NCI-H460 (cell line): Measurements from ENCODE around the gene GGA2. TPM values are rescaled to one million over a fixed set of nuclear protein-coding genes. Genes with fewer than 3 reads are reported as not detected.
"Not testable (repeated sequence)": the region's sequence is repeated elsewhere in the genome, so short reads cannot be mapped to it uniquely, and the experiment has no call there.

Experiments
- DNase-seq: peaks from one replicate; pipeline ENCODE4 v3.0.0-alpha.2; 2016; ENCODE audit warnings: low read depth; ENCODE audit errors: extremely low read depth
- total RNA-seq: library from RNA; depleted of rRNA; stranded (reverse); fragments of >200 nt; shearing (Covaris generic); gene quantifications from 2 replicates; pipeline ENCODE4 v1.2.3, GENCODE V29; 2014

The GGA2 gene
- total RNA-seq, 1 experiment from 2014 or later: 17.1 TPM

DNA sequence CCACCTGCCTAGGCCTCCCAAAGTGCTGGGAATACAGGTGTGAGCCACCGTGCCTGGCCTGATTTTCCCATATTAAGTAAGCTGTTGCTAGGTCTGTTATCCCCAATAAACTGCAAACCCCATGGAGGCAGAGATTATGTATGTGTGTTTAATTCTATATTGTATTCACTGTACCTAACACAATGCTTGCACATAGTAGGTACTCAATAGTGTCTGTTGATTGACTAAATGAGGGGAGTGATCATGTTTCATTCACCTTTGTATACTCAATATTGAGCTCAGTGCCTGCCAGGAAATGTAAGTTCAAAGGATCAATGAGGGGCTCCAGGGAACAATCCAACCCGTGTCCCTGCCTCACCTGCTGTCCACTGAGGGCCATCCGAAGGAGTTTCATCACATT is 14.6 kb upstream of the GGA2 start:
- DNase-seq: no peak

DNA sequence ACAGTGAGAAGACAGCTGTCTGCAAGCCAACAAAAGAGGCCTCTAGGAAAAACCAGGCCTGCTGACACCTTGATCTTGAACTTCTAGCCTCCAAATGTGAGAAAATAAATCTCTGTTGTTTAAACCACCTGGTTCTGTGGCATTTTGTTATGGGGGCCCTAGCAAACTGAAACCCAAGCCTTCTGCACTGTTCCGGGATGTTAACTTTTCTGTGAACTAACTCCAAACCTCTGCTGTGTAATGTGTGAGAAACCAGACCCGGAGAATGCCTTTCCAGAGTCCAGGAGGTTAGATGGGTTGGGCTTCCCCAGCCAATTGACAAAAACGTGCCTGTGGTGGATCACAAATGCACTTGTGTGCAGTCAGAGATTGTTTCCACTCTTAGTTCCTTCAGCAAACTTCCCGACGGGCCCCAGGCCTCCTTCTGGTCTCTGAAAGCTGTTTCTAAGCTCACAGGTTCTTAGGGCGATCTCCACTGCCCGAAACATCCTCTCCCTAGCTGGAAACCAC is 13.6 kb upstream of the GGA2 start:
- DNase-seq: no peak

DNA sequence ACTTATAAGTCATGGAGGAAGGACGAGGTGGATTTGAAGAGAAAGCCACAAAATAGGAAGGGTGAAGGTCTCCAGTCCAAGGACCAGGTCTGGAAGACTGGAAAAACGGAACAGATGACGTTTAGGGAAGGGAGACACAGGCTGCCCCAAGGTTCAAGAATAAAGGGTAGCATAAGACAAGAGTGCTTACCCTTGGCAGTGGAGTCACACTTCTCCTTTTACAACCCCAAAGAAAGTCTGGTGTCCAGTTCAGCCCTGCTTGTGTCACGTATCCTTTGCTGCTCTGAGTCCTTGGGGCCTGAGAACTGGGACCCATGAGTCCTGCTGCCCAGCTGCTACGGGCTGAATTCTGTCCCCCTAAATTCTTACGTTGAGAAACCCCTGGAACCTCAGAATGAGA is 13.0 kb upstream of the GGA2 start:
- no peak for DNase-seq

DNA sequence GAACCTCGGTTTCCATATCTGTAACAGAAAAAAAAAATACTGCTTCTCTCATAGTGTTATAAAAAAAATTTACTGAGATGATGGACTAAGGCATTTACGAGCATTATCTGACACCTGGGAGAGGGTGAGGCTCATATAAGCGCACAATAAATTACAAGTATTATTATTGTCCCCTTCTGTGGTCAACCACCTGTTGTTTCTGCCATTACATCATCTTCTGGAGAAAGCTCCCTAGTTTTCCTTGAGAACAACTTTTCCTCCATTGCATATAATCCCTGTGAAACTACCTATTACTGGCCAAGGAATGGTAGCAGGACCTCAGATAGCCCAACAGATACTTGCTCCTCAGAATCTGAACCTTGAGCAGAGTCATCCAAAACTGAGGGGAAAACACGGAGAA is 11.7 kb upstream of the GGA2 start:
- no peak for DNase-seq

DNA sequence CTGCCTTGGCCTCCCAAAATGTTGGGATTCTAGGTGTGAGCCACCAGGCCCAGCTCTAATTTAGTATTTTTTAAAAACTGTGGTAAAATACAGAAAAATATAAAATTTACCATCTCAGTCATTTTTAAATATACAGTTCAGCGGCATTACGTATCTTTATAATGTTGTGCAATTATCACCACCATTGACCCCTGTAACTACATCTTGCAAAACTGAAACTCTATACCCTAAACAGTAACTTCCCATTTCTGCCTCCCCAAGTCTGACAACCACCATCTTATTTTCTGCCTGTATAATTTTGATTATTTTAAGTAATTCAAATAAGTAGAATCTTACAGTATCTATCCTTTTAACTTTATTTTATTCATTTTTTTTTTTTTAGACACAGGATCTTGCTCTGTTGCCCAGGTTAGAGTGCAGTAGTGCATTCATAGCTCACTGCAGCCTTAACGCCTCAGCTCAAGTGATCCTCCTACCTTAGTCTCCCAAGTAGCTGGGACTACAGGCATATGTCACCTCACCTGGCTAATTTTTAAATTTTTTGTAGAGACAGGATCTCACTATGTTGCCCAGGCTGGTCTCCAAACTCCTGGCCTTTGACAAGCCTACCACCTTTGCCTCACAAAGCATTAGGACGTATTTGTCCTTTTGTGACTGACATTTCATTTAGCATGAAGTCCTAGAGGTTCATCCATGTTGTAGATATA is 10.9 kb upstream of the GGA2 start:
- DNase-seq: no peak

DNA sequence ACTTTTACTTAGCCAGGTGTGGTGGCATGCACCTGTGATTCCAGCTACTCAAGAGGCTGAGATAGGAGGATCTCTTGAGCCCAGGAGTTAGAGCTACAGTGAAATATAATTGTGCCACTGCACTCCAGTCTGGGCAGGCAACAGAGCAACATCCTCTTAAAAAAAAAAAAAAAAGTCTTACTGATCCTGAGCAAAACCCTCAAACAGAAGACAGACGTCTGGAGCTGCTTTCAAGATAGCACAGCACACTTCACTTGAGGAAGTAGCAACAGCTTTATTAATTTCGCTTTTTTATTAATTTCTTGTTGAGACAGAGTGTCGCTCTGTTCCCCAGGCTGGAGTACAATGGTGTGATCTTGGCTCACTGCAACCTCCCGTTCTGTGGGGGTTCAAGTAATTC is 10.2 kb upstream of the GGA2 start:
- DNase-seq: no peak

DNA sequence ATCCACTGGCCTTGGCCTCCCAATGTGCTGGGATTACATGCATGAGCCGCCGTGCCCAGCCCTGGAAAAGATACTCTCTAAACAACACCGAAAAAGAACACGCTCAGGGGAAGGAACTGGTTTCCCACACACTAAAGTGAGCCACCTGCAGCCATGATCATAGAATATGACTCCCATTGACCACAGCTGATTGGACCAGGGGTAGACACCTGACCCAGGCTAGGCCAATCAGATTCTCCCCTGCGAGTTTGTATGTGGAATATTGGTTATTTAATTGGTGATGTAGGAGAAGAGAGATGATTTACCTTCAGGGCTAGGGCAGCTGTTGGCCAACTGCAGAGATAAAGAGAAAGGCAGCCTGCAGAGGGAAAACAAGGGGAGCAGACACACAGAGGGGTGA is 9.0 kb upstream of the GGA2 start:
- no peak for DNase-seq

DNA sequence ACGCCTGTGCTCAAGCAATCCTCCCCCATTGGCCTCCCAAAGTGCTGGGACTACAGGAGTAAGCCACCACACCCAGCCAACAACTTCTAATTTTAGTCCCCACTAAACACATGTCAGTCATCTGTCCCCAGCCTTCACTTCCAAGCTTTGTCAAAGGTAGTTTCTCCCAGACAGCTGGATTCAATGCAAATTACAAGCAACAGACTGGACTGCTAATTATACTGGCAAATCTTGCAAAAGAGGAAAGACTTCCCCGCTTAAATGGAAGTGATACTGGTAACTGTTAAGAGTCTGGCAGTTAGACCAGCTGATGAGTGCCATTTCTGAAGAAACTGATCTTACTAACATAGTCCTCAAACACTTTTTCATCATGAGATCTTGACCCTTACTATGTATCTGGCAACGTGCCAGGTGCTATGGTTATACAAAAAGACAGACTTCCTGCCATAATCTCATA is 8.2 kb upstream of the GGA2 start:
- DNase-seq: no peak

DNA sequence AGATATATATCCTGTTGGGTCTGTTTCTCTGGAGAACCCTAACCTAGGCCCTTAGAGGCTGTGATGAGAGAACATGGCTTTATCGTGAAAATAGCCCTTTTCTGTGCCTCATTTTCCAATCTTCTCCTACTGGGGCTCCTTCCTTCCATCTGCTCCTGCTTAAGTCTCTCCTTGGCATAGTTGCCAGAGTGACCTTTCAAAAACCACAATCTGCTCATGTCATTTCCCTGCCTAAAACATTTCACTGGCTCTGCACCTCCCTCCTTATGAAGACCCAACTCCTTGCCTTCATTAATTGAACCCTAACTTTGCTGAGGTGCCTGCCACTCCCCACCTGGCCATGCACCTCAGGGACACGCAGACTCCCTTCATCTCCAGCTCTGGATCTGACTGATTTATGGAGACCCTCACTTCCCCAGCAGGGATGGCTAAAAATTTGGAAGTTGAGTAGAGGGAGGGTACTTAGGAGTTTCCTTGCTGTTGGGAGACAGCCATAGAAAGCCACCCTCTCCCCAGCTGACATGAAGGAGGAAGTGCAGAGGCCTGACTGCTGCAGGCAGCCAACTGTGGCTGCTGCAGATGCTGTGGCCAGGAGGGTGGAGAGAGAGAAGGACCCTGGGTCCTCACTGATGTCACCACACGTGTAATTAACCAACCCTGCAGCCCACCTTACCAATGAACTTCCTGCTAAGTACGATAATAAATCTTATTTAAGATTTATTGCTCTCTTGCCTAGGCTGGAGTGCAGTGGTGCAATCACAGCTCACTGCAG is 6.3 kb upstream of the GGA2 start:
- DNase-seq: no peak

DNA sequence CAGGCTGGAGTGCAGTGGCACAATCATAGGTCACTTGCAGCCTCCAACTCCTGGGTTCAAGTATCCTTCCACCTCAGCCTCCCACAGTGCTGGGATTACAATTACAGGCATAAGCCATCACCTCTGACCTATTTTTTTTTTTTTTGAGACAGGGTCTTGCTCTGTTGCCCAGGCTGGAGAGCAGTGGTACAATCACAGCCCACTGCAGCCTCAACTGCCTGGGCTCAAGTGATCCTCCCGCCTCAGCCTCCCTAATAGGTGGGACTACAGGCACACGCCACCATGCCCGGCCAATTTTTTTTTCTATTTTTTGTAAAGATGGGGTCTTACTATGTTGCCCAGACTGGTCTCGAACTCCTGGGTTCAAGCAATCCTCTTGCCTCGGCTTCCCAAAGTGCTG is 5.6 kb upstream of the GGA2 start:
- DNase-seq: no peak

DNA sequence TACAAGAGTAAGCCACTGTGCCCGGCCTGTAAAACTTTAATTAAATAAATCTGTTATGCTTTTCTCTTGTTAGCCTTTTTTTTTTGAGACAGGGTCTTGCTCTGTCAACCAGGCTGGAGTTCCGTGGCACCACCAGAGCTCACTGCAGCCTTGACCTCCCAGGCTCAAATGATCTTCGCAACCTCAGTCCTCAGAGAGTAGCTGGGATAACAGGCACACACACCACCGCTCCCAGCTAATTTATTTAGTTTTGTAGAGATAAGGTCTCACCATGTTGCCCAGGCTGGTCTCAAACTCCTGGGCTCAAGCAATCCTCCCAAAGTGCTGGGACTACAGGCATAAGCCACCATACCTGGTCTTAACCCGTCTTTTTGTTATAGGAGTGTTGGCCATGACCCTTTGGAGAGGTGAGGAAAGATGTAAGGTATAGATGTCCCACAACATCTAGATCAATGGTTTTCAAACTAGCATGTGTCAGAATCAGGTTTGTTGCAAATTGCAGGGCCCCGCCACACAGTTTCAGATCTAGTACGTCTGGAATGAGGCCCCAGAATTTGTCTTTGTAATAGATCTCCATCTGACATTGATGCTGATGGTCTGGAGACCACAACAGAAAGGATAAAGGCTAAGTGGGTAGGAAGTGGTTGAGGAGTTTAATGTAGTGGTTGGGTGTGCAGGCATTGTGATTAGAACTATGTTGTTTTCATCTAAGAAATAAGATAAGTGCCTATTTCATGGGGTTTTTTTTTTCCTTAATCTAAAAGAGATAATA is 4.3 kb upstream of the GGA2 start:
- DNase-seq: no peak

DNA sequence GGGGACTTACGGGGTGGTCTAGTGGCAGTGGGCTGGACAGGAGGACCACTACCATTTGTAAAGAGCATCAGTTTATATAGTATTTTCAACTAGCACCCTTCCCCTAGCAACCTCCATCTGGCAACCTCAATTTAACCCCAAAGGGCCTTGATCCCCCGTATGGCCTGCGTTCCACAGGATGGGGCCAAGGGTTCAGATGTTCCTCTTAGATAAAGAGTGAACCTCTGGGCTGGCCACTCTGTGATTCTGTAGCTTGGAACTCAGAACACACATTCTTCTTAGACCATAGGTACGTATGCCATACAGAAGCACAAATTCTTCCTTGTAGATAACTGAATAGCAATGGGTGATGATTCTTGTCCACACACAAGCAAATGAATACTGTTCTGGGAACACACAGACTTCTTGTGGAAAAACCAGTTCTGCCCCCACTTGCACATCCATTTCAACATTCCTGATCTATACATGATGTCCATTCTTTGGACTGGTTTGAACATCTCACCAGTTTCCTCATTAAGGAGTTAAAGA is 1.9 kb upstream of the GGA2 start:
- DNase-seq: no peak

DNA sequence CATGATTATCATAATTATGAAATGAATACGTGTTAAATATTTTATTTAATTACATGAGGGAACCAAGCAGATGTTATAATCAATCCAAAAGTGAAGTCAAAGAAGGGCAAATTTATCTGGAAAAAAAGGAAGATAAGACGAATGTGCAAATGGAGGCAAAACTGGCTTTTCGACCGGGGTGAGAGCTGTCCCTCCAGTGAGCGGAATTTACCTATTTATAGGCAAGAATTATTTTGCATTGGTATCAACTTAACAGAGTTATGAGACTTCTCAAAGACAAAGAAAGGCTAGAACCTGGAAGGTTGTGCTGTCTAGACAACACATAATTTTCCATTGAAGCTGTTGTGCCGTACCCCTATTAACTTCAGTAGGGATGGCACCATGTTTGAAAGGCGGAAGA is 1.4 kb upstream of the GGA2 start:
- DNase-seq: no peak

DNA sequence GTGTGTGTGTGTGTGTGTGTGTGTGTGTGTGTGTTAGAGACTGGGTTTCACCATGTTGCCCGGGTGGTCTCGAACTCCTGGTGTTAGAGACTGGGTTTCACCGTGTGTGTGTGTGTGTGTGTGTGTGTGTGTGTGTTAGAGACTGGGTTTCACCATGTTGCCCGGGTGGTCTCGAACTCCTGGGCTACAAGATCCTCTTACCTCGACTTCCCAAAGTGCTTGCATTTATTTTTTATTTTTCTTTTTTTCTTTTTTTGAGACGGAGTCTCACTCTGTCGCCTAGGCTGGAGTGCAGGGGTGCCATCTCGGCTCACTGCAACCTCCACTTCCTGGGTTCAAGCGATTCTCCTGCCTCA is 599 bp upstream of the GGA2 start:
- DNase-seq: not testable (repeated sequence)

DNA sequence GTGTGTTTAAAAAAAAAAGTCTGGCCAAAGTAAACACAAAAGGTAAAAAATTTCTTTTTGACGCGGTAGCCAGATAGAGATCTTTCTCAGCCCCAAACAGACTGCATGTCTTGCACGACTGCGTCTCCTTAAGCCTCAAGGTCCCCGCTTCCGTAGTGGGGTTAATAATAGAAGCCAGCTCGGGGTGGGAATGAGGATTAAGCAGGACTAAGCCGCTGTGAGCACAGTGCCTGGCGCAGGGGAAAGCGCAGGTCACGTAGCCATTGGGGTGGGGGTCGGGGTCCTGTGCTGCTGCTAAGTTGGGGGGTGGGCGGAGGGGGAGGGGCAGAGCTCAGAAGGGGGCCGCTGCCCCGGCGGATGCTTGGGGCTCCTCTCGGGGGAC is 521 bp downstream of the GGA2 start:
- no peak for DNase-seq

DNA sequence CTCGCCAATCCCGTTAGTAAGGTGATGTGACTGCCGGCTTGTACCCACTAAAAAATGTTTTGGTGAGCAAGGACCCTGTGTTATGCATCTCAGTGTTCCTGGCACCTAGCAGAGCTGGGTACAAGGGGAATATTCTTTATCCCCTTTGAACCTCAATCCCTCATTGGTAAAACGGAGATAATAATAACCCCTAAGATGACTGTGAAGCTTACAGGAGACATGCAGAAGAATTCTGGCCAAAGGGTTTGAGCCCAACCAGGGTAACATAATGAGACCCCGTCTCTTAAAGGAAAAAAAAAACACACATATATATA is 896 bp downstream of the GGA2 start:
- no peak for DNase-seq

DNA sequence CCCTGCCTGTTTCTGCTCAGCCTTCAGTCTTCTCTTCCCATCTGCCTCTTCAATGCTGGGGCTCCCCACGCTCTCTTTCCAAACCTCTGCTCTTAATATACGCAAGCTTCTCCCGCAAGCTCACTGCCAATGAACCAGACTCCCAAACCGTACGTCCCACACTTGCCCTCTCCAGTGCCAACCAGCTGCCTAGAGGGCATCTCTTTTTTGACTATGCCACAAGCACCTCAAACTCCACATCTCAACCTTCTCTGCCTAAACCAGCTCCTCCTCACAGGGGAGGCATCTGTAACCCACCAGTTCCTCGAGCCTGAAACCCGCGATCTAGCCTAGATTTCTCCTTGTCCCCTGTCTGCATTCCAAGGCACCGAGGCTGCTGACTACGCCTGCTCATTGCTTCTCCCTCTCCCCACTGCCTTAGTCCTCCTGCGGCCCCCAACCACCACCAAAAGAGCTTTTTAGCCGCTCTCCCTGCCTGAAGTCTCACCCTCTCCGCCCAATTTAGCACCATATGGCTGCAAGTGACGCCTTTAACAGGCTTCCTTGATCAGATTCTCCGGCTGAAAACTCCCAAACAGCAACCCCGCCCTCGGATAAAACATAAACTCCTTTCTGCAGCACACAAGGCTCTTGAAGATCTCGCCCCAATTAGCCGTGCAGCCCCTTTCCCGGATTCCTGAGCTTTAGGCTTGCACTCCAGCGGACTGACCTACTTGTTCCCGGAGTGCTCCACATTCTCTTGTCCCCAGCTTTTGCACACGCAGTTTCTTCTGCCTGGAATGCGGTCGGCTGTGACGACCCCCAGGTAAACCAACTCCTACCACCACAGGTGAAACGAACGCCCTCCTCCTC is 1.5 kb downstream of the GGA2 start:
- DNase-seq: no peak

DNA sequence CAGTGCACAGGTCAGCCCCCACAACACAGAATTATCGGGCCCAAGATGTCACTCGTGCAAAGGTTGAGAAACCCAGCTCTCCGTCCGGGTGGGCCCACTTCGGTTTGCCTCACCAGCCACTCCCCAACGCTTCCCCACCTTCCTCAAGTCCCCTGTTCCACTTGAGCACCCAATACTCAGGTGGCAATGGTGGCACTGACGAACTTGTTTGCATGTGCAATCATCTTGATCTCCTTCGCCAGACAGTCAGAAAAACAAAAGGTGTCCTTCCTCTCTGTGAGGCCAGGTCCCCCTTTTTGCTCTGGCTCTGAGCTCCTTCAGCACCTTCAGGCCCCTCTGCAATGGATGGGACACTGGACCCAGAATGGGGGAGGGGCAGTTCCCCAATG is 3.7 kb downstream of the GGA2 start:
- DNase-seq: no peak

DNA sequence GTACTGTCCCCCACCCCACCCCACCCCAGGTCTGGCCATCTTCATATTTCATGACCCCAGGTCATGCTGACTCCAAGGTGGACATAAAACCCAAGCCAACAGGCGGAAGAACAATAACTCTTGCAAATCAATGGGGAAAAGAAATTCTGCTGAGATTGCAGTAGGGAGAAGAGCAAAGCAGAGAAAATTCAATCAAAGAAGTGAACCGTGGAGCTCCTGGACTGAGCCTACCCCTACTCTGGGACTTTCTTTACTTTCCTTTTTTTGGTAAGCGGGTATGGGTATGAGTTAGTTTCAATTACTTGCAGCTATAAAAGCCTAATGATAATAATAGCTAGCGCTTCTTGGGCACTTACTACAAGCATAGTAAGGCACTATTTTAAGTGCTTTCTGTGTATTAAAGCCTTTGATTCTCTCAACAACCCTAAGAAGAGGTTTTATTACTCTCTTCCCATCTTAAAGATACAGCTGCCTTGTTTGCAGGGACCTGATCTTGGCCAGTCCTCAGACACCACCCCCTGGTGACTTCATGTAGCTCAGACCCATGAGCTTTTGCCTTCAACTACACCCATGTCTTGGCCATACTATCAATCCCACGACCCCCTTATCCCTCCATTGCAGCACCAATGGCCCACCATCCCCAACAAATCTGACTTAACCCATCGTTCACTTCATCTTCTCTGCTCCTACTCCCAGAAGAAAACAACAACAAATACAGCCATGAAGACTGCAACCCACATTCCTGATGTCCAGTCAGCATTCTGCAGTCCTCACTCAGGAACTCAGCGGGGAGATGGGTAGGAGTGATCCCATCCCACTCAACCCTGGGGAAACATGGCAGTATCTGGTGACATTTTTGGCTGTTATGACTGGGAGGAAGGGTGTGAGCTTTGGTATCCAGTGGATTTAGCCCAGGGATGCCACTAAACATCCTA is 4.4 kb downstream of the GGA2 start:
- no peak for DNase-seq
